NCI-H345 treated with DMSO at 0.1 percent for 48 hours (cell line): ENCODE results near the gene RBFOX1.

Experiments
- DNase-seq: peaks from one replicate; lab custom pipeline; 2025; ENCODE audit not compliant: unreplicated experiment; lab: John Stamatoyannopoulos, UW

The RBFOX1 gene

DNA sequence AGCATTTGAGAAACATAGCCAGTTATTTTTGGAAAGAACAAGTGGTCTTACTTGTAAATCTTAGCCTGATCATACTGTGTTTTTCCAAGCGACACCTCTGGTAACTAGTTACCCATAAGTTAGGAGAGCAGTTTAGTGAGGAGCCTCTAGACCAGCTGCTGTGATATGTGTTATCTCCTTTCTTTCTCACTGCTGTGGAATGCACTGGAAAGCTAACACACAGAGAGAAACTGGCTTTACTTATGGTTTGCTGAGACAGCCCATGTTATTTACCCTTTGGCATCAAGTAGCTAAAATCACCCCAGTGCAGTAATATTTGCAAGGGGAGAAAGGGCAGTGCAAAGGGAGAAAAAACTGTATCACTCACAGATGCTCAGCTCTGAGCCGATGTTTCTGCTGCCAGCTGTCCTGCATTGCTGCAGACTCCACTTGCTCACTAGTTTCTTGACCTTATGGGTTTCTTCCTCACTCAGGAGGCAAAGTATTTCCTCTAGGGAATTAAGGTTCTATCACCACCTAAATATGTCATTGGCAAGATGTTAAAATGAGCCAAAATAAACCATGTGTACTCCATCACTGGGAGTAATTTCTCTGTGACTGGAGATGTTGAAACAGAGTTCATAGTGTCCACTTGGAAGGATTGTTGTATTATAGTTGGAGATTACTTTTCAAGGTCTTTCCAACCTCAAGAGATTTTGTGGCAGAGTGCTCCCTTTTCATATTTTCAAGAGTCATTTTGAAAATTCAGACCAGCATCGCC, 2.3 kb downstream of the RBFOX1 start:
- no peak for DNase-seq

DNA sequence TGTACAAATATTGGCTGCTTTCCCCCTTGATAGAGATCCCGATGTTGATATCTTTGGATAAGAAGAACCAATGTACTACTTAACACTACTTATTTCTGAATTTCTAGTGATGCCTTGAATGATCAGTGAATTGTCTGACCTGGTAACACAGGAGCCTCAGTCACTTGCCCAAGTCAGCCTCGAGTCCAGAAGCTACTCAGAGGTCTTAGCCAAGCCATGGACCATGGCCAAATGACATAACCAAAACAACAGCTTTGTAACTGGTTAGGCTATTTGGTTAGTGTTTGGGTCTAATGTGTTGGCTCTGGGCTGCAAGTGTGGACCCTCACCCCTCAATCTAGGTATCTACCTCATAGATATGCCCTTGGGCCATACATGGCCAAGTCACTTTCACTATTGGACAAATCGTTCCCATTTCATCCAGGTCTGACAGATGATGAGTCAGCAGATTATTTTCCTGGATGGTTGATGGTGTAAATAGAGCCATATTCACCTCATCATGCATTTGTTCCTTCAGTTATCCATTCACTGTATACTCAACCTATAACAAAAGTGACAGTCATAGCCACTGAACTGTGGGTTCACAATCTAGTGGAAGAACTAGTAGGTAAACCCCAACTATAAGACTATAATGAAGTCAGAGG, 3.5 kb downstream of the RBFOX1 start:
- no peak for DNase-seq

DNA sequence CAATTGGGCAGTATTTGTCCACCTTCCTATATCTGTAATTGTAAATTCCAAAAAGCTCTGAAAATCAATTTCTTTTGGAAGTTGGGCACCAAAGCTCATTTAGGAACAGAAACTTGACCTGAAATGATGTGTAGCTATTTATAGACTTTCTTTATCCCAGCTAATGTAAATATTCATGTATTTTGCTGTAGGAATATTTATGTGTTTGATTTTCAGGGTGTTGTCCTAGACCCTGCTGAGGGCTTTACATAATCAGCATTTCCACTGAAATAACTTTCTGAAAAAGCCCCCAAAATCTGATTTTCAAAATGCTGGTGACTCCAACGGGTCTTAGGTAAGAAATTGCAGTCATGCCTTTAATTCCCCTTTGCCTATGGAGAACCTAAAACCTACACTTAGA, 4.1 kb downstream of the RBFOX1 start:
- DNase-seq: no peak

DNA sequence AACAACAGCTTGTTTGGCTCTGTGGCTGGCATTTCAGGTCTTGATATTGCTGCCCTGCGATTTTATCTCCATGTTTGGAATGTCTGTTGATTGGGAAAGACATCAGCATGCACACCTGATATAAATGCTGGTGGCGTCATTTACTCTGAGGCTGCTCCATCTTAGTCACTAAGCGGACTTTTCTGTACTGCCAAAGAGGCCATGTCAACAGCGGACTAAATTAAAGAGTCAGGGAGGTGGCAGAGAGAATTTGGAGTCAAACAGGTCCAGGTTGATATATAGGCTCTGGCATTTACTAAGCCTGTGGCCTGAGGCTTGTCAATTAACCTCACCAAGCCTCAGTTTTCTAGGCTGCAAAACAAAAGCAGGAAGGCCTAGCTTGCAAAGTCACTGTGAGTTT, 6.2 kb downstream of the RBFOX1 start:
- no peak for DNase-seq

DNA sequence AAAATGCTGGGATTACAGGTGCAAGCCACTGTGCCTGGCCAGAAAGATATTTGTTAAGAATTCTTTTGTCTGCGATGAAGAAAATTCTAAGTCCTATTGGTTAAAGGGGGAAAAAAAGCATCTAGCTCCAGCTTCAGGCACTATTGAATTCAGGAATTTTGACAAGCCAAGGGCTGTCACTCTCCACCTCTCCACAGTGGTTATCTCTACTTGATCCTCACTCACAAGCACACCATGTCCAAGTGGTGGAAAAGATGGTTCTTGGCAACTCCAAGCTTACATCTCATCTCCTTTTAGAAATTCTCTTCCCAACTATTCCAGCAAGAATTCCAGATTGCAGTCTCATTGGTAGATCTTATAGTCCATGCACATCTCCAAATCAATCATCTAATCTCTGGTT, 7.1 kb downstream of the RBFOX1 start:
- DNase-seq: no peak

DNA sequence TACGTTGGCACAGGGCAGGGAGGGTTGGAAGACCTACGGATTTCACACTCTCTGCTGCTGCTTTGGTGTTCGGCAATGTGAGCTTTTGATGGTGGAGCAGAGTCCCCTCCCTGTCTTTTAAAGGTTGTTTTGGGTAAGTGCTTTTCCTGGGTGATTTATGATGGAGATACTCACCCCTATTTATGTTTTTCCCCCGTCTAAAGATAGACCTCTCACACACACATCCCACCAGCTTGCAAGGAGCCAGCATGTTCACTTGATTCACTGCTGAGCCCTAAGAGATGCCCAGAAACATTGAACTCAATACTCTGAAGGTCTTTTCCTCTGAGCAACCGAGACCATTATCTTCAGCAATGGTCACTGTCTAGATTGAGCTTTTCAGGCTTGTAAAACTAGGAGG, 8.3 kb downstream of the RBFOX1 start:
- no peak for DNase-seq

DNA sequence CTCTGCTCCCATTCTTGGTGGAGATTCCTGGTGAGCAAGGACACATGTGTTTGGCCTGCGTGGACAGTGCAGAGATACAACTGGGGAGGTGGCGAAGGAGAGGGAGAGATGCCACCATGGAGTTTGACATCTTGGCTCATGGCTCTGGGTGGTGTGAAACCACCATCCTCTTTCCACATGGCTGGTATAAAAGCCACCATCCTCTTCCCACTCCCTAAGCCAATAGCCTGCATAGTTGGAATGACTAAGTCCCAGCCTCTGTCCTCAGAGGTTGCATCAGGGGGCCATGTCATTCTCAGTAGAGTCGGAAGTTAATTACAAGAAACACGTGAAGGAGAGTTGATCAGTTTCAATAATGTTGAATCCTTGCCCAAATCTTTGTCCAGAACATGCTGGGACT, 10.0 kb downstream of the RBFOX1 start:
- DNase-seq: no peak

DNA sequence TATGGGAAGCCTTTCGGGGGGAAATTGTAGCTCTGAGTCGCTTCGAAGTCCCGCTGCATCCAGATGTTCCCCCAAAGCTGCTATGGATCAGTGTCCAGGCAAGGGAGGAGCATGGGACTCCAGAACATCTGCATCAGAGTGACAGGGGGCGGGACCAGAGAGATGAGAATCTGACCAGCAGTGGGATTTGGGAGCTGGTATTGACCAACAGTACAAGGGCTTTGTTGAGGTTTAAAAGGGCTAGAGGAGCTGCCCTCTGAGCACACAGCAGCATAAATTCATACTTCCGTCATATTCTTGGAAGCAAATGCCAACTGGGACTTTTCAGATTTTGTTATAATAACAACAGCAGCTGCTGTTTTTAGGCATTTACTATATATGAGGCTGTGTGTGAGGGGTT, 10.6 kb downstream of the RBFOX1 start:
- no peak for DNase-seq

DNA sequence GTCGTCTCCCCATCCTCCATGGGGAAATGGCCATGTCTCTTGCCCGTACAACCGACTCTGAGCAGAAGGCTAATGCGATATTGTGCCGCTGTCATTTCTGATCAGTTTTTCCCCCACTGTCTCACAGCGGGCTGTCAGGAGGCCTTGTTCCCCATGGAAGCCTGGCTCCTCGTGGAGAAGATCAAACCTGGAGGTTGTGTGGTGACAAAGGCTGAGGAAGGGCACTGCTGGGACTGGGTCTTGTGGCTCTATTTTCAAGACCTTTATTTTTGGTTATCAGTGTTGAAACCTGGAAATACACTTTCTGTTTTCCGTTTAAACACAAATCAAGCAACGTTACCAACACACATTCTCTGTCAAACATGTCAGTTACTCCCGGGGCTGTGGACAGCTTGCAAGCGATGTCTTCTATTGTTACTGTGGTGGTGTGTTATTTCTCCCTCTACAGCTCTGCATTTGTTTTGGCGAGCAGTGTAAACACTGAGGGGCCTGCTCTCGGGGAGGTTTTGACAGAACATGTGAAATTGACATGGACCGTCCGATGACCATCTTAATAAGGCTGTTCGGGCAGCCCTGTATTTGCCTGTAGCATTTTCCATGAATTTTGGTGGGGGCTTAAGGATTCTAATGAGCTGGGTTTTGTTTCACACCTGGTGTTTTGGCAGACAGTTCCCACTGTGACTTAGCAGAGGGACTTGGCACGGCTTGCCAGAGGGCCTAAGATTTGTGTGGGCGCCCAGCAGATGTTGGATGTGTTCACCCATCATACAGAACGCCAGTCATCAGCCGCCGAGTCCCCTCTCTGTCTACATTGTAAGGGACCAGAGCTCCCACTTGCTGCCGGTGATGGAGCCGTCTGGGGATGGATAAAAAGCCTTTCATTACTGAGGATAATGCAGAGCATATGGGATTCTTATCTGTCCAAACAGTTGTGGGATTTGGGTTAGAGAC, 12.5 kb downstream of the RBFOX1 start:
- DNase-seq: no peak

DNA sequence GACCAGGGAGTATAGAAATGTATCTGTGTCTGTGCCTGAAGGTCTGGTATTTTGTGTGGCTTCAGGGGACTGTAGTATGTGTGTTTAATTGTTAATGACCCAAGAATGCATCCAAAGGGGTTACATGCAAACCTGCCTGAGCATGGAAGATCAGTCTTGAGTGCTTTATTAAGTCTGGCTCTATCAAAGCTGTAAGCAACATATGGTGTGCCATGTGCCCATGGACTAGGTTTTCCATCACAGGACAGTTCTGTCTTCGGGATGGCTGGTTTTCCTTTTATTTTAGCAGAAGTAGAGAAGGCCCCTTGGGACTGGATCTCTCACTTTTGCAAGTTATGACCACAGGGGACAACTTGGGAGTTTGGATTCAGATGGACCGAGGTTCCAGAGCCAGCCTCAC, 18.2 kb downstream of the RBFOX1 start:
- no peak for DNase-seq

DNA sequence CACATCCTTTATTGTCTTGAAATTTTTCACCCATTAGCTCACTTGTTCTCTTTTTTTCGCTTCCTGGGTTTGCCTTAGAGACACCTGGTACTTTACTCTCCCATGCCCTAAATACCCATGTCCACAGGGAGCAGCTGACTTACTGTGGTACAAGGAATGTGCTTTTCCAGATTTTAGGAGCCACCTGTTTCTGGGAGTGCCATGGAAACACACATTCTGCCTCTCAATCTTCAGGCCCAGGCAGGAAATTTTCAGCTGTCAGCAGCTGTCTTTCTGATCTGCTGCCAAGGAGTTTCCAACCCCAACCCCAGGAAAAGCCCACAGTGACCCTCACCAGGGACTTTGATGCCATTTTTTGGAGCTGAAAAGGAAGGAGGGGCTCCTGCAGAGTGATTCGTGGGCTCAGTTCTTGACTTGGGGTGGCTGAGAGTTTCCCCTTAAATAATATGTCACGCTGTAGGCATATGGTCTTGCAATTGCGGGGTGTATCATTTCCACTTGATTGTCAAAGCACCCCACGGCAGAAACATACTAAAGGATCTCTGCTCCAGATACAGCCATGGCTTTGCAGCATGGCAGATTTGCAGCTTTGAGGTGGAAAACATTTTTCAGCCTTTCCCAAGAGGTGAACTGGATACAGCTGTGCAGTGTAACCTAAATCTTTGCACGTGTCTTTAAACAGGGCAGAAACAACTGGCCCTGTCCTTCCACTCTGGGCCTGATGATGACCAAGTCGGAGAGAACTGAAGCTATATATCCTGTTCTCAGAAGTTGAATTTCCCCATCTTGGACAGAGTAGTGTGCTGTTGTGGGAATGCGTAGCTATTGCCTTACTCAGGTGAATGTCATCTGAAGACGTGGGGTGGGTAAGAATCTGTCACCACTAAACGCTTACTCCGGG, 19.2 kb downstream of the RBFOX1 start:
- DNase-seq: no peak

DNA sequence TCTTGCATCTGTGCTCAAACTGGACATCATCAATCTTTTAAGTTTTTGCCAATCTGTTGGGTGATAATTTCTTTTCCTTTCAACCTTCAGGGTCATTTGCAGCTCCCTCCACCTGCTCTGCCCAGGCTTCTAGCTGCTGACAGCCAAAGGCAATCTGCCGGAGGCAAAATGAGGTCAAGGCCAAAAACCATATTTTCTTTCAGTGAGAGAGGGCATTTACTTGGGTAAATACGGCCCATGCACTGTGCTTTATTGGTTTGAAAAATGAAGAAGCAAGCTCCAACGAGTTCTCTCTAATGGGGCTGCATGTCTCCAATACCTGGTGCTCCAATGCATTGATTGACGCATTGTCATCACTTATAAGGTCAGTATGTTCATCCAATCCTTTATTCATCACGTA, 23.1 kb downstream of the RBFOX1 start:
- no peak for DNase-seq

DNA sequence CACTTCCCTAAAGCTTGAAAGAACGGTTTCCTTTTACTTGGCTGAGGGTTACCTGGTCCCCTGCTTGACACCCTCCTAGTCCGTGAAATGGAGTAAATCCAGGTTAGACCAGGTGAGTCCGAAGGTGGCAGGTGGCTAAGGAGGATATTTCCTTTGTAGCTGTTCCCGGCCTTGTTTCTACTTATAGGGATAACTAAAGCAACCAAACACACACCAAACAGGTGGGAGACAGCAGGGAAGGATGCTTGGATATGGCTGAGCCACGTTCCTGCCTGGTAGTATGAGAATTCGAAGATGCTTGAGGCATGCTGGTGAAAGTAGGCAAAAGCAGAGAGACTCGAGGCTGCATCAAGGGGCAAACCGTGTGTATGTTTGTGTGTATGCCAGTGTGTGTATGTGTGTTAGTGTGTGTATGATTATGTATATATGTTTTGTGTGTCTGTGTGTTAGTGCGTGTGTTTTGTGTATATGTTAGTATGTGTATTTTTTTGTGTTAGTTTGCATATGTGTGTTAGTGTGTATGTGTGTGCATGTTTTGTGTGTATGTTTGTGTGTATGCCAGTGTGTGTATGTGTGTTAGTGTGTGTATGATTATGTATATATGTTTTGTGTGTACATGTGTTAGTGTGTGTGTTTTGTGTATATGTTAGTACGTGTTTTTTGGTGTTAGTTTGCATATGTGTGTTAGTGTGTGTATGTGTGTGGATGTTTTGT, 28.9 kb downstream of the RBFOX1 start:
- DNase-seq: no peak

DNA sequence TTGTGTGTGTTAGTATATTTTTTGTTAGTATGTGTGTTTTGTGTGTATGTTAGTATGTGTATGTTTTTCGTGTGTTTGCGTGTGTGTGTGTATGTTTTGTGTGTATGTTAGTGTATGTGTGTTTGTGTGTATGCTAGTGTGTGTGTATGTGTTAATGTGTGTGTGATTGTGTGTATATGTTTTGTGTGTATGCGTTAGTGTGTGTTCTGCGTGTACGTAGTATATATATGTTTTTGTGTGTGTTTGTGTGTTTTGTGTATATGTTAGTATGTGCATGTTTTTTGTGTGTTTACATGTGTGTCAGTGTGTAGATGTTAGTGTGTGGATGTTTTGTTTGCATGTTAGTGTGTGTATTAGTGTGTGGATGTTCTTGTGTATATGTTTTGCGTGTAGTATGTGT, 29.6 kb downstream of the RBFOX1 start:
- DNase-seq: no peak

DNA sequence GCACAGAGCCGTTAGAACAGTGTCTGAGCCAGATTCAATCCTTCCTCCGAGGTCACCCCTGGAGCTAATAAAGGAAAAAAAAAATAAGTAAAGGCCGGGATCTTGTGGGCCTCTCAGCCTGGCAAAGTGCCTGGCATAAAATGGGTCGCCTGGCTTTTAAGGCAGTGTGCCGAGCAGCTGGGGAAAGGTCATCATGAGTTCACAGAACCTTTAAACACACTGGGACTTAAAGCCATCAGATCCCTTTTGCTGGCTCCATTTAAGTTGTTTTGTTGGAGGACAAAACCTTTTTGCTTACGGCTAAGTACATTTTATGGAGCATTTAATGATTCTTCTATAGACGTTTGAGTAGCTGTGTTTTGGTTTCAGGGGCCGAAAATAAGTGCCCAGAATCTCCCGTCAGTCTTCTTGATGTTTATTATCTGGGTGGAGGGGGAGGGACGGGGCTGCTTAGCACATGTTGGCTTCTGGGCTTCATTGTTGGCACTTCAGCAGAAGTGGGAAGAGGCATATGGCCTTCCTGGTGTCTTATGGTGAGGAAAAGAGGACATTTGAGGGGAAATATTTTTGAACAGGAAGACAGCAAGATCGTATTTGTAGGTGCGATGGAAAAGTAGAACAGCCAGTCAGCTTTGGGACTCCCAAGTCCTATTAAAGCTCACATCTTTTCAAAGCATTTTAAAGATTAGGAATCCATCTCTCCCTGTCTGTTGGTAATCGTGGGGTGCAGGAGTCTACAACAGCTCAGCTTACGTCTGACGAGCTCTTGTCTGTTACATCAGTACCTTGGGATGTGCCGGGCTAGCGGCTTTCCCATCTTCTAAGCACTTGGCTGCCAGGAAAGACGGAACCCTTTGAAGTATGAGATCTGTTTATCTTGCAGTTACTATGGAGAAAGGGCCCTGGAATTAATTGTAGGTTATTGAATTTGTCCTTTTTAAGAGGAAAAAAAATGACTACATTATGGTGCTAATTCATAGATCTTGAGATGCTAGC, 31.1 kb downstream of the RBFOX1 start:
- DNase-seq: no peak

DNA sequence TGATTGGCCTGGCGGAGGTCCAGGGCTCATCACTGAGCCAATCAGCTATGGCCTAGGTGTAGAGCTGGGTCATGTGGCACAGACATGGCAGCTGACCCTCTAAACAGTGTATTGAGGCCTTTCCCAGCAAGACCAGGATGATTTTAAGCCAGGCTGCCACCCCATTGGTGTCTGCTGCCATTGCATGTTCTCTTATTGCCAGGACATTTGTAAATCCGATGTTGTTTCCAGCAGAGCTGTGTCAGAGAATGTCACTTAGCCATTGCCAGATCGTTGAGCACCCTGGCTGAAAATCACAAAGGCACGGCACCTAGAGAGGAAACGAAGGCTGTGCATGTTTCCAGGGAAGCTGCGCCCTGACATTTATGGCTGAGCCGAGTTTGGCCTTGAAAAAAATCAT, 33.4 kb downstream of the RBFOX1 start:
- no peak for DNase-seq

DNA sequence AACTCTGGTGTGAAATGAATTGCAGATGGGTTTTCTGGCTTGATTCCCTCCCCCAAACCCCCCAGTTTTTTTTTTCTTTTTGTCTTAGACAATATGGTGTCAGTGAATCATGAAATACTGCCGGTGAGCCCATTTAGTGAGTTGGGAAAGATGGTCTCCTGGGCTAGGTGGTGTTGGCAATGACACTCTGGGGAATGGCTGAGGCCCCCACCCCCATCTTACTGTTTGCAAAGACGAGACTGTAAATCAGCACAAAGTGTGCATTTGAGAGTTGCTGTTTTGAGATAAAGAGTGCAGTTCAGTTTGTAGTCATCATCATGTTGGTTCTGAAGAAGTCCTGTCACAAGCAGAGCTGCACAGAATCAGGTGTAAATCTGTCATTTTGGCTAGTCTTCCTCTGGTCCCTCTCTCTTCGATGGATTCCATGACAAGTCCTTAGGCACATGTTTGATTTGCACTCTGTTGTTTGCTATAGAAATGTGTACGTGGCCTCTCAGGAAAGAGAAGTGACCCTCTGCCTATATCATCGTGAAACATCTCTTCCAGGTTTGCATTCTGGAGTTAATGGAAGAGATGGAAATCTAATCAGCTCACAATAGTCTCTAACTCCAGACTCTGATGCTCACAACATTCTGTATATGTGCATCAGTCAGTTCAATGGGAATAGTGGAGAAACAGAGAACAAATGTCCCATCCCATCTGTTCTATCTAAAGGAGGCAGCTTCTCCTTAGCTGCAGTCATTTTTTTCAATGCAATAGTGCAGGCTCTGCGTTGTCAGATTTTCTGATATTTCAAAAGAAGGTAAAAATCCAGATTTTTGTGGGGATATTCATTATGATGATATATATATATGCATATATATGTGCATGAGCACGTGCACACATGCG, 34.6 kb downstream of the RBFOX1 start:
- no peak for DNase-seq

DNA sequence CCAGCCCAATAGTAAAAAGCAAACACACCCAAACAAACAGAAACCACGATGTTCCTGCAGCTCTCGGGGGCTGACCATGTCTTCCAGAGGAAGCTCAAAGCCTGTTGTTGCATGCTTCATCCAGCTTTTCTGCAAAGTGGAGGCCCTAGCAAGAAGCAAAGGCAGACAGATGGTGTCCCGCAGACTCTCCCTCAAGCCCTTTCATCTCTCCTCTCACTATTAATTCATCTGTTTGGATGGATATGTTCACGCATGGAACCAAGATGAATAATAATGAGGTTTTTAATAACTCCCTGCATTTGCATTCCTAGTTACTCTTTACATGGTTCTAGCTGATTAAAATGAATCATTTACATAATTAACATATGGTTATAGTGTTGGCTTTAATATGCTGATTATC, 36.6 kb downstream of the RBFOX1 start:
- no peak for DNase-seq
